ENCODE data around the gene RAB4A. TPM values are rescaled to one million over a fixed set of nuclear protein-coding genes. Genes with fewer than 3 reads are reported as not detected.

RAB4A gene
- total and polyA plus RNA-seq, 2 of the 8 experiments (the other 6 are each of a cell fraction or from before 2014, with no cell fraction given) = 13.3 to 68.8 TPM

DNA sequence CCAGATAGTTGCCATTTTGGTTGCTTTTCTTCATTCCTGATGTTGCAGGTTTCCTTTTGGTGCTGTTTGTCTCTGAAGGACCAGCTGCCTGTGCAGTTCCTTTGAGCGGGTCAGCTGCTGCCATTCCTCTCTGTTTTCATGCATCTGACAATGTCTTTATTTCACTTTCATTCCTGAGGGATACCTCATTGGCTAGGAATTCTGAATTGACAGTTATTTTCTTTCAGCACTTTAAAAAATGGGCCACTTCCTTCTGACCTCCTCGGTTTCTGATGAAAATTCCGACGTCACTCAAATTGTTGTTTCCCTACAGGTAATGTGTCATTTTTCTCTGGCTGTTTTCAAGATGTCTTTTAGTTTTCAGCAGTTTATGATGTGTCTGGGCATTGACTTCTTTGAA is 47.1 kb downstream of the RAB4A start:
- H3K23me2 ChIP-seq (ENCODE audit: low read depth, low read length) = no peaks in the 10 kb centered on the region
- no peak overlapping the region for H3K4ac ChIP-seq (replicated peaks; ENCODE audit: insufficient read length, low read depth, low read length)
- H3K36me3 ChIP-seq (ENCODE audit: control insufficient read depth in 2 of 4, insufficient read depth in 4 of 4, low read length in 3 of 4) = peaks cover 0 to 4% (median 1%) of the 10 kb centered on the region in 4 experiments; a peak in 1 of 8 replicates
- no peak overlapping the region for H3K18ac ChIP-seq (ENCODE audit: extremely low read depth, low read length)
- H3K4me3 ChIP-seq (ENCODE audit: extremely low read depth in 1 of 4, insufficient read depth in 2 of 4, low read depth in 3 of 4, low read length in 4 of 4) = no peak overlapping the region
- no peaks in the 10 kb centered on the region for H3K4me1 ChIP-seq (replicated peaks in 1 of 4; ENCODE audit: control insufficient read depth in 3 of 4, insufficient read depth in 4 of 4, low read length in 3 of 4)
- H3K4me2 ChIP-seq (ENCODE audit: insufficient read depth in 1 of 2, low read depth in 2 of 2, low read length in 2 of 2) = no peak overlapping the region
- H3K9me3 ChIP-seq (ENCODE audit: insufficient read depth in 2 of 2, low read depth in 1 of 2, low read length in 1 of 2) = no peaks in the 10 kb centered on the region
- FAIRE-seq (no peak), DNase-seq (ENCODE audit: low read depth in 1 of 2, low spot score in 2 of 2) (no peak)
- no peak overlapping the region for H2BK120ac ChIP-seq (replicated peaks; ENCODE audit: low read depth, low read length)
- H2BK12ac ChIP-seq (ENCODE audit: low read depth, low read length) = no peak overlapping the region
- H3K23ac ChIP-seq (ENCODE audit: insufficient read length) = no peak overlapping the region
- H4K20me1 ChIP-seq (replicated peaks in 1 of 2; ENCODE audit: control insufficient read depth in 1 of 2, insufficient read depth in 2 of 2, low read length in 2 of 2) = peaks cover 0 to 2% of the 10 kb centered on the region in 2 experiments
- H2BK20ac ChIP-seq (ENCODE audit: low read length) = no peak overlapping the region
- H3K79me2 ChIP-seq (ENCODE audit: control insufficient read depth in 1 of 2, insufficient read depth in 2 of 2, low read length in 2 of 2) = no peaks in the 10 kb centered on the region
- ChIA-PET POLR2A (ENCODE audit: partially characterized antibody) (interaction anchor here (1.7 kb wide), 1 partner anchor 8 kb away, joined by 3 read pairs; no protein-coding TSS in a partner anchor), CTCF (ENCODE audit: partially characterized antibody) (interaction anchor here (0.6 kb wide), 1 partner anchor 994 kb away, joined by 3 read pairs; no protein-coding TSS in a partner anchor)
- H2BK5ac ChIP-seq (ENCODE audit: low read depth, low read length) = no peak overlapping the region
- H3K14ac ChIP-seq (ENCODE audit: insufficient read length) = no peak overlapping the region
- H2AFZ ChIP-seq (ENCODE audit: low read length) = no peak overlapping the region
- no peaks in the 10 kb centered on the region for H3K27me3 ChIP-seq (replicated peaks in 1 of 4; ENCODE audit: control insufficient read depth in 3 of 4, extremely low read depth in 1 of 4, insufficient read depth in 3 of 4, low read length in 3 of 4)
- no peaks in the 10 kb centered on the region for H3K79me1 ChIP-seq (ENCODE audit: low read depth, low read length)
- H3K56ac ChIP-seq (replicated peaks; ENCODE audit: insufficient read length, low read depth, low read length) = no peak overlapping the region
- H2BK15ac ChIP-seq (ENCODE audit: low read length) = no peak overlapping the region
- 89% methylated on average over 4 of the region's 4 CpGs; no CpG with 5 or more reads in 1 of the 2 experiments for WGBS, 2 experiments (ENCODE audit: extremely low coverage in 1 of 2, insufficient coverage in 1 of 2, insufficient read length in 1 of 2, insufficient replicate concordance in 2 of 2, low coverage in 1 of 2, low lambda C conversion rate in 2 of 2, missing lambda C conversion rate in 1 of 2)
- H4K5ac ChIP-seq (ENCODE audit: insufficient read length, low read depth, low read length) = no peak overlapping the region
- H4K91ac ChIP-seq (replicated peaks; ENCODE audit: insufficient read length, low read length) = no peak overlapping the region
- H3K9ac ChIP-seq (replicated peaks in 1 of 4; ENCODE audit: extremely low read depth in 1 of 4, low read depth in 3 of 4, low read length in 3 of 4) = no peak overlapping the region
- H4K8ac ChIP-seq (ENCODE audit: extremely low read depth, insufficient read depth, low read length) = no peak overlapping the region
- H3K27ac ChIP-seq (ENCODE audit: low read depth, low read length) = no peak overlapping the region
- H2AK5ac ChIP-seq (ENCODE audit: low read depth, low read length) = no peak overlapping the region
- no peak for TF ChIP-seq BRCA1 (IDR thresholded peaks at IDR 0.05; ENCODE audit: low read depth, low read length)
- no peak for TF ChIP-seq SIX5 (IDR thresholded peaks at IDR 0.05; ENCODE audit: low read depth, low read length)
- no peak for TF ChIP-seq TAF7 (optimal IDR thresholded peaks at IDR 0.05; ENCODE audit: borderline replicate concordance, low read depth, low read length)
- TF ChIP-seq RNF2 (IDR thresholded peaks at IDR 0.05; ENCODE audit: borderline replicate concordance, low read depth, low read length, missing control alignments, poor library complexity, severe bottlenecking) = no peak
- no peak for TF ChIP-seq MAFK (IDR thresholded peaks at IDR 0.05; ENCODE audit: low read depth, low read length)
- TF ChIP-seq RAD21 (IDR thresholded peaks at IDR 0.05 in 1 of 2, conservative IDR thresholded peaks at IDR 0.05 in 1 of 2; ENCODE audit: low read depth in 2 of 2, low read length in 2 of 2) = no peak
- TF ChIP-seq RXRA (IDR thresholded peaks at IDR 0.05; ENCODE audit: insufficient read depth, low read depth, low read length) = no peak
